Suprapubic skin (tissue), 4 donors: ENCODE data around the gene CLEC2L. TPM values are rescaled to one million over a fixed set of nuclear protein-coding genes. Genes with fewer than 3 reads are reported as not detected.

Source experiments
- DNase-seq, 2 donors: peaks; one replicate each; pipeline ENCODE4 v3.0.0-alpha.2; 2019; ENCODE audit warnings: low spot score in 2 of 2
- H3K27ac ChIP-seq: fragments of 200-600 bp; sonication (generic); one replicate; pipeline ENCODE4 v1.5.1; 2019
- H3K27me3 ChIP-seq: fragments of 200-600 bp; sonication (generic); one replicate; pipeline ENCODE4 v1.5.1; 2019
- H3K36me3 ChIP-seq: fragments of 200-600 bp; sonication (generic); one replicate; pipeline ENCODE4 v1.5.1; 2019
- H3K4me1 ChIP-seq: fragments of 200-600 bp; sonication (generic); one replicate; pipeline ENCODE4 v1.5.1; 2019
- H3K4me3 ChIP-seq: fragments of 200-600 bp; sonication (generic); one replicate; pipeline ENCODE4 v1.5.1; 2019; ENCODE audit warnings: mild to moderate bottlenecking
- H3K9me3 ChIP-seq: fragments of 200-600 bp; sonication (generic); one replicate; pipeline ENCODE4 v1.5.1; 2019
- EP300 ChIP-seq: sonication (generic); formaldehyde crosslinking; IDR thresholded peaks from one replicate; pipeline ENCODE4 v1.6.1; 2017; ENCODE audit warnings: antibody characterized with exemption
- POLR2A ChIP-seq, 2 donors: fragments of 450-650 bp; IDR thresholded peaks; one replicate each; pipeline ENCODE4 v1.6.1; 2017; ENCODE audit warnings: antibody characterized with exemption in 2 of 2, mild to moderate bottlenecking in 2 of 2, moderate library complexity in 2 of 2
- POLR2AphosphoS5 ChIP-seq, 3 donors: sonication (generic); formaldehyde crosslinking; IDR thresholded peaks; one replicate each; pipeline ENCODE4 v1.6.1; 2017; ENCODE audit warnings: antibody characterized with exemption in 3 of 3
- WGBS: methylation state at CpG from one replicate; pipeline ENCODE4 v1.1.5; 2018; 5-methylcytosine and 5-hydroxymethylcytosine counted together
- total RNA-seq, 4 donors: library from RNA; depleted of rRNA; stranded (reverse); fragments of >200 nt; gene quantifications; one replicate each; pipeline ENCODE4 v1.1.0, GENCODE V29; 2016
- TF ChIP-seq, protein P1 (sequence below), 2 donors: fragments of 200-600 bp in 1 of 2; fragments of 450-650 bp in 1 of 2; sonication (generic) in 1 of 2; IDR thresholded peaks; one replicate each; pipeline ENCODE4 v1.5.1; 2016 to 2019; ENCODE audit warnings: antibody characterized with exemption in 2 of 2, mild to moderate bottlenecking in 1 of 2, moderate library complexity in 1 of 2

The CLEC2L gene
- total RNA-seq, 4 donors from 2014 or later, result 0.34 TPM; not detected in 3

DNA sequence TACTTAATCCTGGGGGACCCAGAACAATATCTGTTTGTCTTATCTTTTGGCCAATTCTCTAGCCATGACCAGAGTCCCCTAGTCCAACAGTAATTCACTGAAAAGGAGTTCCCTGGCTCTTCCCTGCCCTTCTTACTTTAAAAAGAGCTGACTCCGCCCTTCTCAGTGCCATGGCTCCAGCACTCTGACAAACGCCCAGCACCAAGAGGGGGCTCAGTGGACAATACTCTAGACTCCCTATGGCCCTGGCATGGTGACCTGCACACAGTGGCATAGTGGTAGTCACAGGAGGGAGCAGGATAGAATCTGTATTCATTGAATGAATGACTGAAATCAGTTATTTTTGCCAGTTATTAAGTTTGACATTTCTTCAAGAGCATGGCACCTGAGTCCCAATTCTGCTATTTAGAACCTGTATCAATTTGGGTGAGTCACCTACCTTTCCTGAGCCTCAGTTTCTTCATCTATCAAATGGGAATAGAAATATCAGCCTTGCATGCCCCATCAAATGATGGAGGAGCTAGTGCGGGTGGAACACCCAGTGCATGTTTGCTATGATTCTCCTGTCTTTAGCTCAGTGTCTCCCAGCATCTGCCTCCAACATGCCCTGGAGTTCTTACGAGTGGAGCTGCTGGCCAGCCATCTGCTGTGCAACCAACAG is 69.4 kb downstream of the CLEC2L start:
- H3K4me1 ChIP-seq, result no peaks in the 10 kb centered on the region
- peaks cover 65% of the 10 kb centered on the region for H3K36me3 ChIP-seq
- H3K9me3 ChIP-seq, result no peaks in the 10 kb centered on the region
- no peak overlapping the region for H3K4me3 ChIP-seq
- 88% methylated on average over 4 of the region's 4 CpGs for WGBS
- TF ChIP-seq, protein P1, sequence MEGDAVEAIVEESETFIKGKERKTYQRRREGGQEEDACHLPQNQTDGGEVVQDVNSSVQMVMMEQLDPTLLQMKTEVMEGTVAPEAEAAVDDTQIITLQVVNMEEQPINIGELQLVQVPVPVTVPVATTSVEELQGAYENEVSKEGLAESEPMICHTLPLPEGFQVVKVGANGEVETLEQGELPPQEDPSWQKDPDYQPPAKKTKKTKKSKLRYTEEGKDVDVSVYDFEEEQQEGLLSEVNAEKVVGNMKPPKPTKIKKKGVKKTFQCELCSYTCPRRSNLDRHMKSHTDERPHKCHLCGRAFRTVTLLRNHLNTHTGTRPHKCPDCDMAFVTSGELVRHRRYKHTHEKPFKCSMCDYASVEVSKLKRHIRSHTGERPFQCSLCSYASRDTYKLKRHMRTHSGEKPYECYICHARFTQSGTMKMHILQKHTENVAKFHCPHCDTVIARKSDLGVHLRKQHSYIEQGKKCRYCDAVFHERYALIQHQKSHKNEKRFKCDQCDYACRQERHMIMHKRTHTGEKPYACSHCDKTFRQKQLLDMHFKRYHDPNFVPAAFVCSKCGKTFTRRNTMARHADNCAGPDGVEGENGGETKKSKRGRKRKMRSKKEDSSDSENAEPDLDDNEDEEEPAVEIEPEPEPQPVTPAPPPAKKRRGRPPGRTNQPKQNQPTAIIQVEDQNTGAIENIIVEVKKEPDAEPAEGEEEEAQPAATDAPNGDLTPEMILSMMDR (IDR thresholded peaks at IDR 0.05), result no peak
- TF ChIP-seq POLR2AphosphoS5 (IDR thresholded peaks at IDR 0.05) (no peak), POLR2A (IDR thresholded peaks at IDR 0.05) (no peak), EP300 (no peak)
- no peaks in the 10 kb centered on the region for H3K27me3 ChIP-seq
- H3K27ac ChIP-seq, result no peak overlapping the region
- DNase-seq, result no peak

DNA sequence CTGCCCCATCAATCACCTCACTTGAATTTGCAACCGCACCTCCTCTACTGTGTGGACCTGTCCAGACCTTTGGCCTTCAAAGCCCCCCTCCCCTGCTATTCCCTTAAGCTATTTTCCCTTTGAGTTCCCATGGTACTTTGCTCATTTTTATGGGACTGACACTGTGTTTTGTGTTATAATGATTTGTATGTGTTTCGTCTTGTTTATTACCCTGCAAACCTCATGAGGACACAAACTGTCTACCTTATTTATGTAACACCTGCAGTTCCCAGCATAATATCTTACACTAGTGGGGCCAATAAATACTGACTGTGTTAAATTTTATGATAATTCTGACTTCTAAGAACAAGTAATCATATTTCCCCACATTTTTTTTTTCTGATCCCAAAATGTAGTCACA is 70.6 kb downstream of the CLEC2L start:
- 94% methylated on average over 2 of the region's 2 CpGs for WGBS

More for the DNA sequence above, 70.6 kb downstream of the CLEC2L start:
- TF ChIP-seq POLR2A (IDR thresholded peaks at IDR 0.05), result no peak
- TF ChIP-seq EP300, result no peak
- TF ChIP-seq, protein P1 (IDR thresholded peaks at IDR 0.05), result no peak
- TF ChIP-seq POLR2AphosphoS5 (IDR thresholded peaks at IDR 0.05), result no peak
- H3K4me1 ChIP-seq, result no peaks in the 10 kb centered on the region
- DNase-seq, result no peak
- no peak overlapping the region for H3K4me3 ChIP-seq
- no peaks in the 10 kb centered on the region for H3K27me3 ChIP-seq
- H3K36me3 ChIP-seq, result peaks cover 70% of the 10 kb centered on the region
- H3K27ac ChIP-seq, result no peak overlapping the region
- H3K9me3 ChIP-seq, result no peaks in the 10 kb centered on the region

Other genes with a start within 250 kb of the CLEC2L start
- gene FMC1, start 182.3 kb upstream of the CLEC2L start, total RNA-seq, result 10 to 100 TPM in 1 of 4 donors, 1 to 10 TPM in 3; 5.2 to 11.8 (median 7.8) TPM
- gene LUC7L2, start 163.8 kb upstream of the CLEC2L start, total RNA-seq, result 100 to 1,000 TPM in 1 of 4 donors, 10 to 100 TPM in 3; 39.7 to 115 (median 51.5) TPM
- gene KLRG2, start 40.0 kb upstream of the CLEC2L start, total RNA-seq, result 1 to 10 TPM; 4.3 to 6.5 (median 5.7) TPM